ENCODE measurements around the gene TWNK.

TWNK gene

GRCh38 chr10:101038484-101038883 lies 51.1 kb downstream of the TWNK start:
- H3K9me3 ChIP-seq (ENCODE audit: low read length): no peaks in the 10 kb centered on the region
- no peaks in the 10 kb centered on the region for H3K36me3 ChIP-seq (ENCODE audit: insufficient read depth, low read length)
- H2AFZ ChIP-seq (ENCODE audit: low read length): no peak overlapping the region
- no peak overlapping the region for H3K27ac ChIP-seq (ENCODE audit: low read depth, low read length, poor library complexity, severe bottlenecking)
- H4K20me1 ChIP-seq (ENCODE audit: insufficient read depth, low read length): no peaks in the 10 kb centered on the region
- H3K4me2 ChIP-seq (ENCODE audit: low read length): no peak overlapping the region
- peaks cover 14% of the 10 kb centered on the region for H3K4me1 ChIP-seq (ENCODE audit: insufficient read depth, low read length, severe bottlenecking)
- no peaks in the 10 kb centered on the region for H3K27me3 ChIP-seq (ENCODE audit: insufficient read depth, low read length)
- no peak overlapping the region for H3K9ac ChIP-seq (ENCODE audit: low read length)
- H3F3A ChIP-seq (ENCODE audit: insufficient read depth, low read length): no peaks in the 10 kb centered on the region
- H3K9me2 ChIP-seq (ENCODE audit: low read depth, low read length): no peaks in the 10 kb centered on the region
- no peaks in the 10 kb centered on the region for H3K79me2 ChIP-seq (ENCODE audit: insufficient read depth, low read length)
- H3K4me3 ChIP-seq (ENCODE audit: low read depth, low read length, poor library complexity, severe bottlenecking): no peak overlapping the region
- no peak for TF ChIP-seq EZH2 (IDR thresholded peaks at IDR 0.05; ENCODE audit: borderline replicate concordance, low read length)
- TF ChIP-seq CTCF (IDR thresholded peaks at IDR 0.05; ENCODE audit: low read length): peak; percentile 24; the same call in 1 of the 2 replicates

GRCh38 chr10:101040061-101040460 lies 52.7 kb downstream of the TWNK start:
- no peaks in the 10 kb centered on the region for H3K36me3 ChIP-seq (ENCODE audit: insufficient read depth, low read length)
- H4K20me1 ChIP-seq (ENCODE audit: insufficient read depth, low read length): no peaks in the 10 kb centered on the region
- H3K9me3 ChIP-seq (ENCODE audit: low read length): no peaks in the 10 kb centered on the region
- H3K4me3 ChIP-seq (ENCODE audit: low read depth, low read length, poor library complexity, severe bottlenecking): no peak overlapping the region
- no peak overlapping the region for H3K4me2 ChIP-seq (ENCODE audit: low read length)
- H2AFZ ChIP-seq (ENCODE audit: low read length): no peak overlapping the region
- H3K27me3 ChIP-seq (ENCODE audit: insufficient read depth, low read length): no peaks in the 10 kb centered on the region
- no peak overlapping the region for H3K27ac ChIP-seq (ENCODE audit: low read depth, low read length, poor library complexity, severe bottlenecking)
- no peak overlapping the region for H3K9ac ChIP-seq (ENCODE audit: low read length)
- H3F3A ChIP-seq (ENCODE audit: insufficient read depth, low read length): no peaks in the 10 kb centered on the region
- TF ChIP-seq CTCF (IDR thresholded peaks at IDR 0.05; ENCODE audit: low read length) (no peak), EZH2 (IDR thresholded peaks at IDR 0.05; ENCODE audit: borderline replicate concordance, low read length) (no peak)
- H3K79me2 ChIP-seq (ENCODE audit: insufficient read depth, low read length): no peaks in the 10 kb centered on the region
- no peaks in the 10 kb centered on the region for H3K9me2 ChIP-seq (ENCODE audit: low read depth, low read length)
- H3K4me1 ChIP-seq (ENCODE audit: insufficient read depth, low read length, severe bottlenecking): peaks cover 15% of the 10 kb centered on the region

- Histone ChIP-seq H3K27me3 (ENCODE audit: insufficient read depth, low read length) (no peaks in the 10 kb centered on the region), H3F3A (ENCODE audit: insufficient read depth, low read length) (no peaks in the 10 kb centered on the region), H3K9ac (ENCODE audit: low read length) (no peak overlapping the region), H3K9me2 (ENCODE audit: low read depth, low read length) (no peaks in the 10 kb centered on the region), H3K27ac (ENCODE audit: low read depth, low read length, poor library complexity, severe bottlenecking) (no peak overlapping the region), H3K9me3 (ENCODE audit: low read length) (no peaks in the 10 kb centered on the region), H3K36me3 (ENCODE audit: insufficient read depth, low read length) (no peaks in the 10 kb centered on the region), H2AFZ (ENCODE audit: low read length) (no peak overlapping the region), H3K79me2 (ENCODE audit: insufficient read depth, low read length) (no peaks in the 10 kb centered on the region), H3K4me3 (ENCODE audit: low read depth, low read length, poor library complexity, severe bottlenecking) (no peak overlapping the region), H3K4me2 (ENCODE audit: low read length) (no peak overlapping the region), H3K4me1 (ENCODE audit: insufficient read depth, low read length, severe bottlenecking) (peaks cover 15% of the 10 kb centered on the region), H4K20me1 (ENCODE audit: insufficient read depth, low read length) (no peaks in the 10 kb centered on the region)
- TF ChIP-seq EZH2 (IDR thresholded peaks at IDR 0.05; ENCODE audit: borderline replicate concordance, low read length) (no peak), CTCF (IDR thresholded peaks at IDR 0.05; ENCODE audit: low read length) (no peak)
Measured at GRCh38 chr10:101040851-101041250, 53.5 kb downstream of the TWNK start.

All from OCI-LY1 (cell line).